ENCODE results near the gene TRPV3.

DNA sequence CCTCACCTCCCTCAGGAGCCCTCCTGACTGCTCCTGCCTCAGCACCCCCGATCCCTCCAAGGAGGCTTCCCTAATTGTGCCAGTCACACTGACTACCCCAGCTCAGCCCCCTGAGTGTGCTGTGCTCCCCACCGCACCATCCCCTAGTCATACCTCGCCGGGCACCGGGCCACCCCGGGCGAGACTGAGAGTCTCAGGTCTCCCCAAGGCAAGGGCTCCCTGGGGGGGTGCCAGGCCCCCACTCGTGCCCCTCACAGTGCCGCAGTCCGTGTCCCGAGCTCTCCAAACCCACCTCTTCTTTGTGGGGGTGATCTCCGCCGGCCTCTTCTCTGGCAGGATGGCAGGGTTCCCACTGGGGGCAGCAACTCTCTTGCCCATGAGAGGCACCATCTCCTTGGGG lies 3.2 kb downstream of the TRPV3 start:
- TF ChIP-seq, protein P1, sequence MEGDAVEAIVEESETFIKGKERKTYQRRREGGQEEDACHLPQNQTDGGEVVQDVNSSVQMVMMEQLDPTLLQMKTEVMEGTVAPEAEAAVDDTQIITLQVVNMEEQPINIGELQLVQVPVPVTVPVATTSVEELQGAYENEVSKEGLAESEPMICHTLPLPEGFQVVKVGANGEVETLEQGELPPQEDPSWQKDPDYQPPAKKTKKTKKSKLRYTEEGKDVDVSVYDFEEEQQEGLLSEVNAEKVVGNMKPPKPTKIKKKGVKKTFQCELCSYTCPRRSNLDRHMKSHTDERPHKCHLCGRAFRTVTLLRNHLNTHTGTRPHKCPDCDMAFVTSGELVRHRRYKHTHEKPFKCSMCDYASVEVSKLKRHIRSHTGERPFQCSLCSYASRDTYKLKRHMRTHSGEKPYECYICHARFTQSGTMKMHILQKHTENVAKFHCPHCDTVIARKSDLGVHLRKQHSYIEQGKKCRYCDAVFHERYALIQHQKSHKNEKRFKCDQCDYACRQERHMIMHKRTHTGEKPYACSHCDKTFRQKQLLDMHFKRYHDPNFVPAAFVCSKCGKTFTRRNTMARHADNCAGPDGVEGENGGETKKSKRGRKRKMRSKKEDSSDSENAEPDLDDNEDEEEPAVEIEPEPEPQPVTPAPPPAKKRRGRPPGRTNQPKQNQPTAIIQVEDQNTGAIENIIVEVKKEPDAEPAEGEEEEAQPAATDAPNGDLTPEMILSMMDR (IDR thresholded peaks at IDR 0.05): no peak
- TF ChIP-seq EZH2 (IDR thresholded peaks at IDR 0.05) (no peak), EZH2phosphoT487 (IDR thresholded peaks at IDR 0.05) (no peak)

All from neural progenitor cell (in vitro differentiated cells).